SK-N-MC (cell line): ENCODE results near the gene ERAL1.
"Not testable (repeated sequence)": the region's sequence is repeated elsewhere in the genome, so short reads cannot be mapped to it uniquely, and the experiment has no call there.

ENCODE experiments used
- DNase-seq: peaks from one replicate; pipeline ENCODE4 v3.0.0-alpha.2; 2011; ENCODE audit warnings: low read depth, low spot score
- H3K27ac ChIP-seq: fragments of 200-600 bp; sonication (generic); 2 replicates; pipeline ENCODE4 v1.5.1; 2016; ENCODE audit warnings: mixed run types
- H3K36me3 ChIP-seq: fragments of 200-600 bp; sonication (generic); 2 replicates; pipeline ENCODE4 v1.6.1; 2017; ENCODE audit warnings: antibody characterized with exemption, low read length, mixed read lengths; ENCODE audit not compliant: insufficient read depth
- H3K4me3 ChIP-seq: fragments of 200-600 bp; sonication (generic); 2 replicates; pipeline ENCODE4 v1.5.1; 2016
- H3K9ac ChIP-seq: fragments of 200-600 bp; sonication (generic); 2 replicates; pipeline ENCODE4 v1.8.0; 2017; ENCODE audit warnings: mixed run types, mixed read lengths; ENCODE audit not compliant: insufficient read length
- H3K9me3 ChIP-seq: fragments of 200-600 bp; sonication (generic); 2 replicates; pipeline ENCODE4 v1.6.1; 2017; ENCODE audit warnings: low read depth, mild to moderate bottlenecking, antibody characterized with exemption, low read length, moderate library complexity, mixed read lengths
- EZH2 ChIP-seq: fragments of 200-600 bp; sonication (generic); IDR thresholded peaks from one replicate; pipeline ENCODE4 v1.6.1; 2017; ENCODE audit warnings: antibody characterized with exemption
- FOXP2 ChIP-seq: optimal IDR thresholded peaks from 2 replicates; pipeline ENCODE3; 2011; ENCODE audit warnings: mild to moderate bottlenecking, moderate library complexity; ENCODE audit not compliant: insufficient read depth; ENCODE audit errors: extremely low read length, control extremely low read depth
- POLR2AphosphoS5 ChIP-seq: IDR thresholded peaks from 2 replicates; pipeline ENCODE4 v1.6.1; 2012; ENCODE audit warnings: mild to moderate bottlenecking, low read depth, low read length, borderline replicate concordance

ERAL1 gene

GRCh38 chr17:28842282-28843012, 12.4 kb upstream of the ERAL1 start, which contains the start of gene FAM222B:
Gene FAM222B, minus strand, starts transcription at chr17:28842790. Its CDS starts 76,123 bp downstream, at chr17:28766667.
- Histone ChIP-seq H3K27ac (0 out of 2 replicates have a peak within 1 kb of the TSS, but pooled peaks have one; percentile 48), H3K9me3 (no peaks in the 10 kb centered on the region)

GRCh38 chr17:28843816-28844148, 11.0 kb upstream of the ERAL1 start:
- no peaks in the 10 kb centered on the region for H3K9me3 ChIP-seq
- no peak overlapping the region for H3K9ac ChIP-seq
- 0 out of 2 replicates have a peak overlapping the region, but pooled peaks have one; percentile 31 for H3K27ac ChIP-seq
- DNase-seq = no peak
- H3K36me3 ChIP-seq = no peaks in the 10 kb centered on the region
- TF ChIP-seq POLR2AphosphoS5 = no peak
- no peak for TF ChIP-seq FOXP2
- no peak for TF ChIP-seq EZH2
- no peak overlapping the region for H3K4me3 ChIP-seq

More at GRCh38 chr17:28842282-28843012, 12.4 kb upstream of the ERAL1 start, which contains the start of gene FAM222B:
- H3K9ac ChIP-seq = peak within 1 kb of the TSS; percentile 82
- TF ChIP-seq POLR2AphosphoS5 = peak; percentile 81; the same call in 1 of the 2 replicates
- no peak for TF ChIP-seq EZH2
- no peak for TF ChIP-seq FOXP2
- no peak for DNase-seq
- peak within 1 kb of the TSS; percentile 93 for H3K4me3 ChIP-seq
- no peaks in the 10 kb centered on the region for H3K36me3 ChIP-seq

GRCh38 chr17:28846231-28846630, 8.6 kb upstream of the ERAL1 start:
- TF ChIP-seq FOXP2 (no peak), EZH2 (no peak), POLR2AphosphoS5 (no peak)
- no peaks in the 10 kb centered on the region for H3K9me3 ChIP-seq
- H3K4me3 ChIP-seq = no peak overlapping the region
- H3K9ac ChIP-seq = no peak overlapping the region
- H3K27ac ChIP-seq = no peak overlapping the region
- DNase-seq = no peak
- H3K36me3 ChIP-seq = no peaks in the 10 kb centered on the region

- not testable (repeated sequence) for H3K27ac ChIP-seq, H3K36me3 ChIP-seq, DNase-seq
These were observed 8.1 kb upstream of the ERAL1 start for GRCh38 chr17:28846699-28847098.

GRCh38 chr17:28848667-28849066, 6.1 kb upstream of the ERAL1 start:
- not testable (repeated sequence) for H3K36me3 ChIP-seq, H3K27ac ChIP-seq, H3K9me3 ChIP-seq, DNase-seq, H3K9ac ChIP-seq, H3K4me3 ChIP-seq

More at GRCh38 chr17:28846699-28847098, 8.1 kb upstream of the ERAL1 start:
- not testable (repeated sequence) for H3K9ac ChIP-seq, H3K9me3 ChIP-seq, H3K4me3 ChIP-seq

- no peaks in the 10 kb centered on the region for H3K9me3 ChIP-seq
- DNase-seq = no peak
- no peak for TF ChIP-seq EZH2
- no peak for TF ChIP-seq FOXP2
- H3K4me3 ChIP-seq = no peak overlapping the region
- H3K9ac ChIP-seq = no peak overlapping the region
- H3K36me3 ChIP-seq = no peaks in the 10 kb centered on the region
- H3K27ac ChIP-seq = 0 out of 2 replicates have a peak overlapping the region, but pooled peaks have one; percentile 14
These were observed 5.5 kb upstream of the ERAL1 start for GRCh38 chr17:28849281-28849680.

- TF ChIP-seq FOXP2 (no peak), EZH2 (no peak), POLR2AphosphoS5 (no peak)
- Histone ChIP-seq H3K4me3 (no peak overlapping the region), H3K9me3 (no peaks in the 10 kb centered on the region), H3K27ac (no peak overlapping the region), H3K36me3 (peaks cover 13% of the 10 kb centered on the region; the same call in 1 of the 2 replicates), H3K9ac (no peak overlapping the region)
- DNase-seq = no peak
These were observed 1.5 kb upstream of the ERAL1 start for GRCh38 chr17:28853295-28853694.

- Histone ChIP-seq H3K27ac (peak overlapping the region; percentile 64; the same call in 1 of the 2 replicates), H3K4me3 (peak overlapping the region; percentile 87), H3K36me3 (peaks cover 24% of the 10 kb centered on the region; the same call in 1 of the 2 replicates), H3K9ac (peak overlapping the region; percentile 91), H3K9me3 (no peaks in the 10 kb centered on the region)
- DNase-seq = no peak
- TF ChIP-seq POLR2AphosphoS5 (no peak), EZH2 (no peak), FOXP2 (no peak)
These were observed 492 bp downstream of the ERAL1 start for GRCh38 chr17:28855336-28855679.

- TF ChIP-seq EZH2 (no peak), POLR2AphosphoS5 (no peak), FOXP2 (no peak)
- peak overlapping the region; percentile 87 for H3K4me3 ChIP-seq
- H3K9ac ChIP-seq = no peak overlapping the region
- H3K27ac ChIP-seq = no peak overlapping the region
- H3K9me3 ChIP-seq = no peaks in the 10 kb centered on the region
- peaks cover 29% of the 10 kb centered on the region; the same call in 1 of the 2 replicates for H3K36me3 ChIP-seq
- no peak for DNase-seq
These were observed 1.3 kb downstream of the ERAL1 start for GRCh38 chr17:28856028-28856574.
